ENCODE data around the gene SPARCL1.

Gene SPARCL1

DNA sequence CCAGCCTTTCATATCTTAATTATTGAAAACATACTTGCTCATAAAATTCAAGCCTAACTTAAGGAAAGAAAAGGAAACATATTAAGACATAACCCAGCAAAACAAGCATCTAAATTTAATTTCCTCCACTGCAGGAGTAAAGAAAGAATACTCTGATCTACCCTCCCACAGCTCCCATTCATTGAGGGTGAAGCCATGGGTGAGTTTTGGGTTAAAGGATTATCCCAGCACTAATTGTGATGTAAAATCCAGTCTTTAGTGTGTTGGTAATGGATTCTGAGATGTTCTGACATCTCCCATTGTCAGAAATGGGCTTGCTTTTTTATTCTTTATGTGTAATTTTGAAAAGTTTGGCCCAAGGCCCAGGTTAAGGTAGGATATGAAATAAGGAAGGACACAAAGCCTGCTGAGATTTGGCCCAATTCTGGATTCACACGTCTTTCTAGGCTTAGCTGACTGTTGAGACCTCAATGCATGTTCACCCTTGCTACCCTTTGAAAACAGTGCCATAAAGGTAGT is 50.4 kb downstream of the SPARCL1 start:
- no peaks in the 10 kb centered on the region for H3K36me3 ChIP-seq (ENCODE audit: control insufficient read depth, low read length)
- no peaks in the 10 kb centered on the region for H3K79me2 ChIP-seq (ENCODE audit: control insufficient read depth, low read length)
- no peaks in the 10 kb centered on the region for H3K27me3 ChIP-seq (ENCODE audit: control insufficient read depth, low read length)

DNA sequence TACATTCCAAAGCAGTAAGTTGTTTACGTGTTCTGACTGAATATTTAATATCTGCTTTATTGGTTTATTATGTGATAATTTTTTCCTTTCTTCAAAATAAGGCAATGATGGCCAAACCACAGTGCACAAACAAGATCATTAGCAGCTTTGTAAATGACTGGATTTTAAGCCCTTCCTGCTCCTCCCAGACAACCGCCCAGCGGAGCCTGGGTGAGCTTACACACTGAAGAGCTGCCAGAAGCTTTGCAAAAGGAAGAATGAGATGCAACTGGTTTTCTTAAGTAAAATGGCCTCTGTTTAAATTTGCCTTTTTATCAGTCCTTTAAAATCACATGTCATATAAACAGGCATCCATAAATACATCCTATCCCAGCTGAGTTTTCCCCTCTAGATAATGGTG is 52.2 kb downstream of the SPARCL1 start:
- Histone ChIP-seq H3K27ac (ENCODE audit: low read depth, low read length) (no peak overlapping the region), H3K4me1 (ENCODE audit: control insufficient read depth, low read length) (no peaks in the 10 kb centered on the region), H3K27me3 (ENCODE audit: control insufficient read depth, low read length) (no peaks in the 10 kb centered on the region), H3K4me3 (ENCODE audit: low read length) (no peak overlapping the region), H4K20me1 (ENCODE audit: control insufficient read depth, insufficient read depth, low read depth, low read length) (no peaks in the 10 kb centered on the region), H3K9me3 (ENCODE audit: control insufficient read depth, insufficient read depth, low read length) (no peaks in the 10 kb centered on the region), H3K79me2 (ENCODE audit: control insufficient read depth, low read length) (no peaks in the 10 kb centered on the region), H3K36me3 (ENCODE audit: control insufficient read depth, low read length) (no peaks in the 10 kb centered on the region), H3K9me2 (replicated peaks; ENCODE audit: control insufficient read depth, low read length) (no peaks in the 10 kb centered on the region), H3F3A (ENCODE audit: control insufficient read depth, insufficient read depth) (no peaks in the 10 kb centered on the region), H3K4me2 (ENCODE audit: low read length) (no peak overlapping the region)
- TF ChIP-seq, protein P1, sequence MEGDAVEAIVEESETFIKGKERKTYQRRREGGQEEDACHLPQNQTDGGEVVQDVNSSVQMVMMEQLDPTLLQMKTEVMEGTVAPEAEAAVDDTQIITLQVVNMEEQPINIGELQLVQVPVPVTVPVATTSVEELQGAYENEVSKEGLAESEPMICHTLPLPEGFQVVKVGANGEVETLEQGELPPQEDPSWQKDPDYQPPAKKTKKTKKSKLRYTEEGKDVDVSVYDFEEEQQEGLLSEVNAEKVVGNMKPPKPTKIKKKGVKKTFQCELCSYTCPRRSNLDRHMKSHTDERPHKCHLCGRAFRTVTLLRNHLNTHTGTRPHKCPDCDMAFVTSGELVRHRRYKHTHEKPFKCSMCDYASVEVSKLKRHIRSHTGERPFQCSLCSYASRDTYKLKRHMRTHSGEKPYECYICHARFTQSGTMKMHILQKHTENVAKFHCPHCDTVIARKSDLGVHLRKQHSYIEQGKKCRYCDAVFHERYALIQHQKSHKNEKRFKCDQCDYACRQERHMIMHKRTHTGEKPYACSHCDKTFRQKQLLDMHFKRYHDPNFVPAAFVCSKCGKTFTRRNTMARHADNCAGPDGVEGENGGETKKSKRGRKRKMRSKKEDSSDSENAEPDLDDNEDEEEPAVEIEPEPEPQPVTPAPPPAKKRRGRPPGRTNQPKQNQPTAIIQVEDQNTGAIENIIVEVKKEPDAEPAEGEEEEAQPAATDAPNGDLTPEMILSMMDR (IDR thresholded peaks at IDR 0.05; ENCODE audit: low read depth, low read length, poor library complexity, severe bottlenecking): no peak
- TF ChIP-seq EZH2phosphoT487 (IDR thresholded peaks at IDR 0.05; ENCODE audit: borderline replicate concordance, low read length): no peak

More for the DNA sequence above, 50.4 kb downstream of the SPARCL1 start:
- Histone ChIP-seq H3K27ac (ENCODE audit: low read depth, low read length) (no peak overlapping the region), H3K9me3 (ENCODE audit: control insufficient read depth, insufficient read depth, low read length) (no peaks in the 10 kb centered on the region), H3K4me2 (ENCODE audit: low read length) (no peak overlapping the region), H3K9me2 (replicated peaks; ENCODE audit: control insufficient read depth, low read length) (no peaks in the 10 kb centered on the region), H3K4me3 (ENCODE audit: low read length) (no peak overlapping the region), H3F3A (ENCODE audit: control insufficient read depth, insufficient read depth) (no peaks in the 10 kb centered on the region), H4K20me1 (ENCODE audit: control insufficient read depth, insufficient read depth, low read depth, low read length) (no peaks in the 10 kb centered on the region), H3K4me1 (ENCODE audit: control insufficient read depth, low read length) (no peaks in the 10 kb centered on the region)
- TF ChIP-seq EZH2phosphoT487 (IDR thresholded peaks at IDR 0.05; ENCODE audit: borderline replicate concordance, low read length): no peak
- TF ChIP-seq, protein P1 (IDR thresholded peaks at IDR 0.05; ENCODE audit: low read depth, low read length, poor library complexity, severe bottlenecking): no peak

DNA sequence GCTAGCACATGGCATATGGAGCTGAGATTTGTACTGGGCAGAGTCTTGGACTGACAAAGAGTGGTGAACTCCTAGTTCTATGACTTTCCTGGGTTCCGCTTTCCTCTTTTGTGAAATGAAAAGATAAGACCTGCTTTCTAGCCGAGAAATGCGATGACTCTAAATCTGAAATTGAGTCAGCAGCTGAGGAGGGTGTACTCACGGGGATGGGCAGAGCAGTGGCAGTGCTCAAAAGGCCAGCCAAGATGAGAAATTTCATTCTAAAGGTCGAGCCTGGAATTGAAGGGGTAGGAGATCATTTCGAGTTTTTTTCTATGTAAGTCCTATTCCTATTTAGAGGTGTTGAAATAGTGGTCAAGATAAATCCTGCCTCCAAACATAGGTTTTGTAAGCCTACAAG is 59.8 kb downstream of the SPARCL1 start:
- Histone ChIP-seq H3K4me3 (ENCODE audit: low read length) (no peak overlapping the region), H3K36me3 (ENCODE audit: control insufficient read depth, low read length) (no peaks in the 10 kb centered on the region), H3K27ac (ENCODE audit: low read depth, low read length) (no peak overlapping the region), H3K27me3 (ENCODE audit: control insufficient read depth, low read length) (no peaks in the 10 kb centered on the region), H3F3A (ENCODE audit: control insufficient read depth, insufficient read depth) (no peaks in the 10 kb centered on the region), H3K4me1 (ENCODE audit: control insufficient read depth, low read length) (no peaks in the 10 kb centered on the region), H3K9me2 (replicated peaks; ENCODE audit: control insufficient read depth, low read length) (no peaks in the 10 kb centered on the region), H3K9me3 (ENCODE audit: control insufficient read depth, insufficient read depth, low read length) (no peaks in the 10 kb centered on the region), H3K79me2 (ENCODE audit: control insufficient read depth, low read length) (no peaks in the 10 kb centered on the region), H3K4me2 (ENCODE audit: low read length) (no peak overlapping the region), H4K20me1 (ENCODE audit: control insufficient read depth, insufficient read depth, low read depth, low read length) (no peaks in the 10 kb centered on the region; the same call in 1 of the 2 replicates)
- TF ChIP-seq, protein P1 (IDR thresholded peaks at IDR 0.05; ENCODE audit: low read depth, low read length, poor library complexity, severe bottlenecking): no peak
- TF ChIP-seq EZH2phosphoT487 (IDR thresholded peaks at IDR 0.05; ENCODE audit: borderline replicate concordance, low read length): no peak

Measured in DOHH2 (cell line).